ENCODE measurements around the gene SPNS2.

SPNS2 gene

GRCh38 chr17:4503283-4504025 is 4.8 kb downstream of the SPNS2 start:
- no peak for DNase-seq (ENCODE audit: low read depth in 2 of 3, low spot score in 2 of 3)

GRCh38 chr17:4504188-4504587 is 5.5 kb downstream of the SPNS2 start:
- no peak for DNase-seq (ENCODE audit: low read depth in 2 of 3, low spot score in 2 of 3)

GRCh38 chr17:4505187-4505586 is 6.5 kb downstream of the SPNS2 start:
- DNase-seq (ENCODE audit: low read depth in 2 of 3, low spot score in 2 of 3), result no peak

- DNase-seq (ENCODE audit: low read depth in 2 of 3, low spot score in 2 of 3), result no peak
Measured at GRCh38 chr17:4506175-4506813, 7.6 kb downstream of the SPNS2 start.

- no peak for DNase-seq (ENCODE audit: low read depth in 2 of 3, low spot score in 2 of 3)
Measured at GRCh38 chr17:4506892-4507291, 8.2 kb downstream of the SPNS2 start.

GRCh38 chr17:4507361-4508111 is 8.9 kb downstream of the SPNS2 start:
- no peak for DNase-seq (ENCODE audit: low read depth in 2 of 3, low spot score in 2 of 3)

- DNase-seq (ENCODE audit: low read depth in 2 of 3, low spot score in 2 of 3), result no peak
Measured at GRCh38 chr17:4508207-4508606, 9.5 kb downstream of the SPNS2 start.

- DNase-seq (ENCODE audit: low read depth in 2 of 3, low spot score in 2 of 3), result no peak
Measured at GRCh38 chr17:4509401-4509800, 10.7 kb downstream of the SPNS2 start.

- no peak for DNase-seq (ENCODE audit: low read depth in 2 of 3, low spot score in 2 of 3)
Measured at GRCh38 chr17:4509923-4510617, 11.4 kb downstream of the SPNS2 start.

- no peak for DNase-seq (ENCODE audit: low read depth in 2 of 3, low spot score in 2 of 3)
Measured at GRCh38 chr17:4510618-4510941, 11.9 kb downstream of the SPNS2 start.

- no peak for DNase-seq (ENCODE audit: low read depth in 2 of 3, low spot score in 2 of 3)
Measured at GRCh38 chr17:4511199-4511932, 12.7 kb downstream of the SPNS2 start.

GRCh38 chr17:4512156-4513112 is 13.8 kb downstream of the SPNS2 start:
- no peak for DNase-seq (ENCODE audit: low read depth in 2 of 3, low spot score in 2 of 3)

- no peak for DNase-seq (ENCODE audit: low read depth in 2 of 3, low spot score in 2 of 3)
Measured at GRCh38 chr17:4513113-4514032, 14.7 kb downstream of the SPNS2 start.

- no peak for DNase-seq (ENCODE audit: low read depth in 2 of 3, low spot score in 2 of 3)
Measured at GRCh38 chr17:4514206-4514605, 15.5 kb downstream of the SPNS2 start.

- no peak for DNase-seq (ENCODE audit: low read depth in 2 of 3, low spot score in 2 of 3)
Measured at GRCh38 chr17:4514779-4515178, 16.1 kb downstream of the SPNS2 start.

GRCh38 chr17:4515501-4515900 is 16.8 kb downstream of the SPNS2 start:
- DNase-seq (ENCODE audit: low read depth in 2 of 3, low spot score in 2 of 3), result no peak

GRCh38 chr17:4516735-4517134 is 18.1 kb downstream of the SPNS2 start:
- DNase-seq (ENCODE audit: low read depth in 2 of 3, low spot score in 2 of 3), result no peak

GRCh38 chr17:4518901-4519300 is 20.2 kb downstream of the SPNS2 start:
- no peak for DNase-seq (ENCODE audit: low read depth in 2 of 3, low spot score in 2 of 3)

- no peak for DNase-seq (ENCODE audit: low read depth in 2 of 3, low spot score in 2 of 3)
Measured at GRCh38 chr17:4519361-4519788, 20.7 kb downstream of the SPNS2 start.
